IPS-NIHi11 (cell line): ENCODE data around the gene MTARC2.
"Not testable (repeated sequence)": the region's sequence is repeated elsewhere in the genome, so short reads cannot be mapped to it uniquely, and the experiment has no call there.

Experiments
- DNase-seq: peaks from one replicate; pipeline ENCODE4 v3.0.0; 2012; ENCODE audit warnings: mixed read lengths, low spot score

MTARC2 gene

GRCh38 chr1:220732137-220732536, 16.0 kb upstream of the MTARC2 start:
- DNase-seq = no peak

DNA sequence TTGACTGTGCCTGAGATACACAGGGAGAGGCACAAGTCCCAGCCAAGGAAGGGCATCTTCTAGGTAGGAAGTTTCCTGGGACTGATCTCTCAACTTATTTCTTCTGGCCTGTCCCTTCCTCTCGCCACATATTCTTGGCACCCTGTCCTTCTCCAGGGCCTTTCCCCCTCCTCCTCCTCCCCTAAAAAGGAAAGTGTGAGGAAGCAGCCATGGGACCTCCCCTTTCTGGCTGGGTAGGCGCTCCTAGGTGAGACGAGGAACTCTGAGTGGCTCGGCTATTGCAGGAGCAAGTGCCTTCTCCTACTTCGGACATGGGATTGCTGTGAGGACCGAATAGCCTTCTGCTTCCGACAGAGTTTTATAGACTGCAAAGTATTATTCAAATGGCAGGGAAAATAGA, 15.5 kb upstream of the MTARC2 start:
- no peak for DNase-seq

GRCh38 chr1:220733086-220733601, 15.0 kb upstream of the MTARC2 start:
- peak; percentile 88 for DNase-seq

- no peak for DNase-seq
Observed at GRCh38 chr1:220734571-220735326, 13.4 kb upstream of the MTARC2 start.

DNA sequence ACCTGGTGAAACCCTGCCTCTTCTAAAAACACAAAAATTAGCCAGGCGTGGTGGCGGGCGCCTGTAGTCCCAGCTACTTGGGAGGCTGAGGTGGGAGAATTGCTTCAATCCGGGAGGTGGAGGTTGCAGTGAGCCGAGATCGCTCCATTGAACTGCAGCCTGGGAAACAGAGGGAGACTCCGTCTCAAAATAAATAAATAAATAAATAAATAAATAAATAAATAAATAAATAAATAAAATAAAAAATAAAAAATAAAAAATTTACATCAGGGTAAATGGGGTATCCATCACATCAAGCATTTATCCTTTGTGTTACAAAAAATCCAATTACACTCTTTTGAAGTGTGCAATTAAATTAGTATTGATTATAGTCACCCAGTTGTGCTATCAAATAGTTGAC, 11.8 kb upstream of the MTARC2 start:
- not testable (repeated sequence) for DNase-seq

DNA sequence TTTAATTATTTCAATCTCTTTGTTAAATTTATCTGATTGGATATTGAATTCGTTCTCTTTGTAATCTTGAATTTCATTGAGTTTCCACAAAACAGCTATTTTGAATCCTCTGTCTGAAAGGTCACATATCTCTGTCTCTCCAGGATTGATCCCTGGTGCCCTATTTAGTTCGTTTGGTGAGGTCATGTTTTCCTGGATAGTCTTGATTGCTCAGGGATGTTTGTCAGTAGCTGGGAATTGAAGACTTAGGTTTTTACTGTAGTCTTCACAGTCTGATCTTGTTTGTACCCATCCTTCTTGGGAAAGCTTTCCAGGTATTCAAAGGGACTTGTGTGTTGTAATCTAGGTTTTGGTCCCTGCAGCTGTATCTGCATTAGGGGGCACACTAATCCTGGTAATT, 6.8 kb upstream of the MTARC2 start:
- DNase-seq = no peak

GRCh38 chr1:220741825-220742224, 6.3 kb upstream of the MTARC2 start:
- no peak for DNase-seq

GRCh38 chr1:220742520-220742919, 5.6 kb upstream of the MTARC2 start:
- DNase-seq = no peak

GRCh38 chr1:220746851-220747250, 1.3 kb upstream of the MTARC2 start:
- DNase-seq = no peak

GRCh38 chr1:220747437-220748088, 559 bp upstream of the MTARC2 start:
- no peak for DNase-seq

DNA sequence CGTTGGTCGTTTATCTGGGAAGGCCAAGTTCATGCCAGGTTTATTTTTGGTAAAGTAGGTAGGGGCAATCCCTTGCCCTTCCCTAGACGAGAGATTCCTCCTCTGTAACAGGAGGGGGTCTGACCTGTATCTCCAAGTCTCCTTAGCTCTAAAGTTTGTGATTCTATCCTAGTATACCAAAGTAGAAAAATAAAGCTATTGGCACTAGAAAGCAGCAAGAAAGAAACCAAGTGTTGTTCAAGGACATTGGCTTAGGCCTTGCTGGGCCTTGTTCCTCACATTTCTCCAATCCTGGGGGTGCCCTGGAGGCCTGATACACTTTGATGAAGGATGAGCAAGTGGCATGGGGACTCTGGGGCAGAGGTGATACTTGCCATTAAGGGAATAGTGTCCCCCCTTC, 814 bp downstream of the MTARC2 start:
- DNase-seq = no peak

DNA sequence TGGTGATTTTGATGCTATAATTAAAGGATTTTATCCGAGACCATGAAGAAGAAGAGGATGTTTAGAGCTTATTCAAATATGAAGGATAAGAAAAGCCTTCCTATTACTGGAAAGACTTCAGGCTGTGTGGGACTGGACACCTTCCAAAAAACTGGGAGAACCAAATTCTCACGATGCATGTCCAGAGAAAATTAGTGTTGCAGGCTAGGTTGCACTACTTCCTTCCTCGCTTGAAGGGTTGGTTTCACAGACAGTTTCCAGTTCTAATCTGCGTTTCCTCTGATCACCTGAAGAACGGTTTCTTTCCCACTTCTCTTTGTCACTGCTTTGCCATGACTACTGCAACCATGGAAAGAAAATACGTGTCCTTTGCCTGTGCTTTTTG, 2.0 kb downstream of the MTARC2 start:
- no peak for DNase-seq

DNA sequence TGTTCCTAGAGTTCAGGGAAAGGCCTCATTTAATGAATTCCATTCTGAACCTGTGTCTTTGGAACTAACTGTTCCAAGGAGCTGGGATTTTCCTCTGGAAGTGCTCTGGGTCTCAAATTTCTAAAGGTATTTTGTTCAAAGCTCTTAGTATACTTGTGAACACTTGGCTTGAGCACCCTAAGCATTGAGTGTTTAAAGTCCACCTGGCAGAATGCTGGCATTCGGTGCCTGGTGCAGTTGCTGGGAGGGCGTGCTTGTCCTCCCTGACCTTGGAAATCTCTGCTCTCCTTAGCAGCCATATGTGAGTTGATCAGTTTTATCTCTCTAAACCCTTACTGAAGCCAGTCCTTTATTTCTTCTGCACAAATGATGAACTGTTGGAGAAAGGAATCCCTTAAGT, 3.0 kb downstream of the MTARC2 start:
- no peak for DNase-seq

DNA sequence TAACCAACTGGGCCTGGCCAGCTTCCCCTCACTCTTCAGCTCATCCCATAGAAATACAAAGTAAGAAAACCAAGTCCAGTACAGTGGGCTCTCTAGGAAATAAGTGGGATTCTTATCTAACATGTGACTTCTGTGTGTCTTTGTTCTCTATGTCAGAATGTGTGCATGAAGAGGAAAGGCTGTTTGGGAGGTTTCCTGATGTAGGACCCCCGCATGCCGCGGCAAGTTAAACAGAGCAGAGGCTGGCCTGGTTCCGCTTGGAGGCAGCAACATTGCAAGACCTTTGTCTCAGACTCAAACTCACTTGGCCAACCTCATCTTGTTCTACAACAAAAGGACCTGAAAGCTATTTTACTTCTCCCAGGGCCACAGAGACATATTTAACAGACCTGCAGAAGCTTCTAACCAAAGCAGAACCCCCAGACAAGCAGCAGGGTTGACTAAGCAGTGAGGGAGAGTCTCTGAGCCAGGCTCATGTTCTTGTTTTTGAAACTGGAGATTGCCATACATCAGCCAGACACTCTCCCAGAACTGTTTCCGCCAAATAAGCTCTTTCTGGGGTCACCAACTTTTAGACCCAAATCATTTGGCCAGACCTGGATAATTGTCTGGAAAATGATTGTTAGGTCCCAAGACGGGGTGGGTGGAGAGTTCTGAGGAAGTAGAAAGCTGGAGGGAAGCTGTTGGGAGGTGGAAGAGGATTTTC, 6.2 kb downstream of the MTARC2 start:
- no peak for DNase-seq

- no peak for DNase-seq
Observed at GRCh38 chr1:220754918-220755295, 6.8 kb downstream of the MTARC2 start.

GRCh38 chr1:220755309-220755708, 7.2 kb downstream of the MTARC2 start:
- DNase-seq = no peak

DNA sequence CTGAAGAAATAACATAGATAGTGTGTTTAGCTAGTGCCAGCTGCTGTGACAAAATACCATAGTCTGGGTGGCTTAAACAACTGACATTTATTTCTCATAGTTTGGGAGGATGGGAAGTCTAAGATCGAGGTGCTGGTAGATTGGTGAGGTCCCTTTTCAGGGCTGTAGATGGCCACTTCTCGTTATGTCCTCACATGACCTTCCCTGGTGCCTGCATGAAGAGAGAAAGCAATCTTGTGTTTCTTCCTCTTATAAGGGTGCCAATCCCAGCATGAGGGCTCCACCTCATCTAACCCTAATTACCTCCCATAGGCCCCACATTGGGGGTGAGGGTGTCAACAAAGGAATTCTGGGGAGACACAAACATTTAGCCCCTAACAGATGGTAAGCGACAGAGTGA, 9.3 kb downstream of the MTARC2 start:
- no peak for DNase-seq

GRCh38 chr1:220759147-220759546, 11.0 kb downstream of the MTARC2 start:
- no peak for DNase-seq

- no peak for DNase-seq
Observed at GRCh38 chr1:220761688-220762427, 13.7 kb downstream of the MTARC2 start.

- no peak for DNase-seq
Observed at GRCh38 chr1:220764757-220765156, 16.6 kb downstream of the MTARC2 start.

GRCh38 chr1:220767312-220768125, 19.4 kb downstream of the MTARC2 start:
- no peak for DNase-seq
